ENCODE measurements around the gene BTBD16. TPM values are rescaled to one million over a fixed set of nuclear protein-coding genes. Genes with fewer than 3 reads are reported as not detected.

BTBD16 gene
- total and polyA plus RNA-seq, 2 donors (not counting 1 experiment from before 2014, with no cell fraction given), result not detected

DNA sequence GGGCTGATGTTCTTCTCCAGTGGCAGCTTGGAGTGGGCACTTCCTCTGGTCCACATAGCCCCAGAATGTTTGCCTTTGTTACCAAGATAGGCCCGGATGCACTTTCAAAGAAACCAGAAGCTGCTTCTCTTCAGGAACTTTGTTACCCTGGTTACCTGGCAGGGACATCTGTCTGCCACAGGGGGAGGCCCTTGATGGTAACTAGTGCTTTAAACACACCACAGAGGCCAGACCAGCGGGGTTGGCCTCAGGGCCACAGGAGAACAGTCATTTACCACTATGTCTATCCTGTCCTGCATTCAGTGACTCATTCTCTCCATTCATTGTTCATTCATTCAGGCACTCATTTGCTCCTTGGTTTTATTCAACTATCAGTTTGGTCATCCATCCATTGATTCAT lies 91.5 kb downstream of the BTBD16 start:
- Mint-ChIP-seq H3K9me3 (ENCODE audit: insufficient read depth) (peaks cover 4% of the 10 kb centered on the region), H3K27me3 (peaks cover 41% of the 10 kb centered on the region), H3K27ac (no peak overlapping the region), H3K4me1 (no peaks in the 10 kb centered on the region), H3K4me3 (no peak overlapping the region)
- no peak overlapping the region for H3K4me3 ChIP-seq (ENCODE audit: control extremely low read depth in 1 of 5, extremely low read depth in 1 of 5, insufficient read depth in 1 of 5, low read depth in 2 of 5, low read length in 4 of 5)
- no peaks in the 10 kb centered on the region for H4K20me1 ChIP-seq (ENCODE audit: control insufficient read depth, insufficient read depth, low read length, poor library complexity, severe bottlenecking)
- 48% methylated on average over 2 of the region's 2 CpGs for WGBS (ENCODE audit: insufficient coverage)
- CTCF ChIA-PET, result no interaction called here
- H3K9ac ChIP-seq (ENCODE audit: low read length), result no peak overlapping the region
- ATAC-seq (ENCODE audit: low read depth), result no peak
- H2AFZ ChIP-seq (ENCODE audit: insufficient read depth, low read depth, low read length, poor library complexity, severe bottlenecking), result no peak overlapping the region
- DNase-seq, result no peak
- H3K36me3 ChIP-seq (replicated peaks in 1 of 2; ENCODE audit: control extremely low read depth in 1 of 2, control insufficient read depth in 1 of 2, extremely low read depth in 1 of 2, insufficient read depth in 2 of 2, low read length in 1 of 2), result no peaks in the 10 kb centered on the region
- H3K4me2 ChIP-seq (replicated peaks; ENCODE audit: low read depth, low read length, poor library complexity, severe bottlenecking), result no peak overlapping the region
- H3K4me1 ChIP-seq (ENCODE audit: control insufficient read depth in 2 of 2, insufficient read depth in 2 of 2, low read length in 2 of 2), result no peaks in the 10 kb centered on the region
- POLR2A ChIA-PET, result no interaction called here
- no peak for TF ChIP-seq EZH2 (IDR thresholded peaks at IDR 0.05; ENCODE audit: borderline replicate concordance, insufficient read depth, low read depth, low read length, poor library complexity, severe bottlenecking)
- TF ChIP-seq, protein P1, sequence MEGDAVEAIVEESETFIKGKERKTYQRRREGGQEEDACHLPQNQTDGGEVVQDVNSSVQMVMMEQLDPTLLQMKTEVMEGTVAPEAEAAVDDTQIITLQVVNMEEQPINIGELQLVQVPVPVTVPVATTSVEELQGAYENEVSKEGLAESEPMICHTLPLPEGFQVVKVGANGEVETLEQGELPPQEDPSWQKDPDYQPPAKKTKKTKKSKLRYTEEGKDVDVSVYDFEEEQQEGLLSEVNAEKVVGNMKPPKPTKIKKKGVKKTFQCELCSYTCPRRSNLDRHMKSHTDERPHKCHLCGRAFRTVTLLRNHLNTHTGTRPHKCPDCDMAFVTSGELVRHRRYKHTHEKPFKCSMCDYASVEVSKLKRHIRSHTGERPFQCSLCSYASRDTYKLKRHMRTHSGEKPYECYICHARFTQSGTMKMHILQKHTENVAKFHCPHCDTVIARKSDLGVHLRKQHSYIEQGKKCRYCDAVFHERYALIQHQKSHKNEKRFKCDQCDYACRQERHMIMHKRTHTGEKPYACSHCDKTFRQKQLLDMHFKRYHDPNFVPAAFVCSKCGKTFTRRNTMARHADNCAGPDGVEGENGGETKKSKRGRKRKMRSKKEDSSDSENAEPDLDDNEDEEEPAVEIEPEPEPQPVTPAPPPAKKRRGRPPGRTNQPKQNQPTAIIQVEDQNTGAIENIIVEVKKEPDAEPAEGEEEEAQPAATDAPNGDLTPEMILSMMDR (IDR thresholded peaks at IDR 0.05), result no peak
- H3K9me3 ChIP-seq (ENCODE audit: control extremely low read depth in 1 of 3, control insufficient read depth in 2 of 3, insufficient read depth in 1 of 3, low read length in 2 of 3), result peaks cover 0 to 10% (median 8%) of the 10 kb centered on the region in 3 donors
- intact Hi-C loops (cut with micrococcal nuclease), result no loop called here
- H3K79me2 ChIP-seq (ENCODE audit: control insufficient read depth, insufficient read depth, low read length), result no peaks in the 10 kb centered on the region
- H3K27ac ChIP-seq (ENCODE audit: low read length in 2 of 2), result no peak overlapping the region
- peaks cover 0 to 15% (median 3%) of the 10 kb centered on the region in 4 experiments for H3K27me3 ChIP-seq (replicated peaks in 1 of 4; ENCODE audit: control extremely low read depth in 1 of 4, control insufficient read depth in 3 of 4, insufficient read depth in 4 of 4, low read length in 3 of 4)

DNA sequence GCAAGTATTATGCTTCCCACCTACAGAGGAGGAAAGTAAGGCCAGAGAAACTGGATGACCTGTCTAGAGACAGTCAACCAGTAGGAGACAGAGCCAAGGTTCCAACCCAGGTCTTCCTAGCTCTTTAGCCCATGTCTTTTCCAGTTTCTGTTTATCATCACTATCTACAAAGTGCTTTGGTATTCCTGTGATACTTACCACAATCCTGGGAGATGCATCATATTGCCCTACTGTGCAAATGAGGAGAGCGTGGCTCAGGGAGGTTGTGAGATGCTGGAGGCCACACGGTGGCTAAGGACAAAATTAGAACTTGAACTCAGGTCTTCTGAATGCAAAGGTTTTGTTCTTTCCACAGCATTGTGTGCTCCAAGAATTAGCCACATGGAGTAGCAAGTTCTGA lies 92.2 kb downstream of the BTBD16 start:
- Mint-ChIP-seq H3K4me3 (no peak overlapping the region), H3K9me3 (ENCODE audit: insufficient read depth) (peaks cover 4% of the 10 kb centered on the region), H3K4me1 (no peaks in the 10 kb centered on the region), H3K27ac (no peak overlapping the region), H3K27me3 (peaks cover 44% of the 10 kb centered on the region)
- no peak for ATAC-seq (ENCODE audit: low read depth)
- Histone ChIP-seq H3K4me2 (replicated peaks; ENCODE audit: low read depth, low read length, poor library complexity, severe bottlenecking) (no peak overlapping the region), H3K36me3 (replicated peaks in 1 of 2; ENCODE audit: control extremely low read depth in 1 of 2, control insufficient read depth in 1 of 2, extremely low read depth in 1 of 2, insufficient read depth in 2 of 2, low read length in 1 of 2) (no peaks in the 10 kb centered on the region), H3K27me3 (replicated peaks in 1 of 4; ENCODE audit: control extremely low read depth in 1 of 4, control insufficient read depth in 3 of 4, insufficient read depth in 4 of 4, low read length in 3 of 4) (peaks cover 0 to 12% (median 3%) of the 10 kb centered on the region in 4 experiments), H3K9ac (ENCODE audit: low read length) (no peak overlapping the region), H3K79me2 (ENCODE audit: control insufficient read depth, insufficient read depth, low read length) (no peaks in the 10 kb centered on the region), H3K9me3 (ENCODE audit: control extremely low read depth in 1 of 3, control insufficient read depth in 2 of 3, insufficient read depth in 1 of 3, low read length in 2 of 3) (peaks cover 0 to 6% (median 4%) of the 10 kb centered on the region in 3 donors), H2AFZ (ENCODE audit: insufficient read depth, low read depth, low read length, poor library complexity, severe bottlenecking) (no peak overlapping the region), H3K4me1 (ENCODE audit: control insufficient read depth in 2 of 2, insufficient read depth in 2 of 2, low read length in 2 of 2) (no peaks in the 10 kb centered on the region), H4K20me1 (ENCODE audit: control insufficient read depth, insufficient read depth, low read length, poor library complexity, severe bottlenecking) (no peaks in the 10 kb centered on the region), H3K27ac (ENCODE audit: low read length in 2 of 2) (no peak overlapping the region), H3K4me3 (ENCODE audit: control extremely low read depth in 1 of 5, extremely low read depth in 1 of 5, insufficient read depth in 1 of 5, low read depth in 2 of 5, low read length in 4 of 5) (no peak overlapping the region)
- intact Hi-C loops (cut with micrococcal nuclease), result no loop called here
- CTCF ChIA-PET, result no interaction called here
- DNase-seq, result no peak
- 68% methylated on average over 2 of the region's 2 CpGs for WGBS (ENCODE audit: insufficient coverage)
- TF ChIP-seq, protein P1 (IDR thresholded peaks at IDR 0.05), result no peak
- no peak for TF ChIP-seq EZH2 (IDR thresholded peaks at IDR 0.05; ENCODE audit: borderline replicate concordance, insufficient read depth, low read depth, low read length, poor library complexity, severe bottlenecking)
- POLR2A ChIA-PET, result no interaction called here

Measured in B cell (primary cell).